Measurements from ENCODE around the gene PHKA2. TPM values are rescaled to one million over a fixed set of nuclear protein-coding genes. Genes with fewer than 3 reads are reported as not detected.

The PHKA2 gene
- total RNA-seq, 2 donors from 2014 or later = 29.3 to 55.8 TPM

- WGBS = 76% methylated on average over 14 of the region's 16 CpGs
- no peaks in the 10 kb centered on the region for H3K36me3 ChIP-seq
- H3K4me1 ChIP-seq (replicated peaks) = no peaks in the 10 kb centered on the region
- no peaks in the 10 kb centered on the region for H3K27me3 ChIP-seq (replicated peaks; ENCODE audit: insufficient read depth)
- intact Hi-C loops (cut with DNase I) = no loop called here
- peak overlapping the region in 1 of 2 donors; percentile 31 for H3K27ac ChIP-seq
- no peak for DNase-seq (ENCODE audit: low spot score)
- no peaks in the 10 kb centered on the region for H3K9me3 ChIP-seq
- TF ChIP-seq POLR2A (IDR thresholded peaks at IDR 0.05) (no peak), POLR2AphosphoS5 (IDR thresholded peaks at IDR 0.05) (no peak), CTCF (IDR thresholded peaks at IDR 0.05) (no peak)
- H3K4me3 ChIP-seq = no peak overlapping the region
These were observed 99.8 kb downstream of the PHKA2 start for GRCh38 chrX:18883961-18884765.

- DNase-seq (ENCODE audit: low spot score) = no peak
- Histone ChIP-seq H3K4me1 (replicated peaks) (no peaks in the 10 kb centered on the region), H3K36me3 (no peaks in the 10 kb centered on the region), H3K27ac (peak overlapping the region in 1 of 2 donors; percentile 31), H3K4me3 (no peak overlapping the region), H3K9me3 (no peaks in the 10 kb centered on the region), H3K27me3 (replicated peaks; ENCODE audit: insufficient read depth) (no peaks in the 10 kb centered on the region)
- TF ChIP-seq CTCF (IDR thresholded peaks at IDR 0.05) = no peak
- no peak for TF ChIP-seq POLR2AphosphoS5 (IDR thresholded peaks at IDR 0.05)
- TF ChIP-seq POLR2A (IDR thresholded peaks at IDR 0.05) = no peak
- 53% methylated on average over 9 of the region's 12 CpGs for WGBS
- intact Hi-C loops (cut with DNase I) = no loop called here
These were observed 100.5 kb downstream of the PHKA2 start for GRCh38 chrX:18883234-18883960.

- Histone ChIP-seq H3K4me3 (no peak overlapping the region), H3K4me1 (replicated peaks) (no peaks in the 10 kb centered on the region), H3K36me3 (no peaks in the 10 kb centered on the region), H3K27me3 (replicated peaks; ENCODE audit: insufficient read depth) (no peaks in the 10 kb centered on the region), H3K27ac (no peak overlapping the region), H3K9me3 (no peaks in the 10 kb centered on the region)
- WGBS = 95% methylated on average over 5 of the region's 9 CpGs
- no peak for TF ChIP-seq POLR2A (IDR thresholded peaks at IDR 0.05)
- TF ChIP-seq POLR2AphosphoS5 (IDR thresholded peaks at IDR 0.05) = no peak
- no peak for TF ChIP-seq CTCF (IDR thresholded peaks at IDR 0.05)
- intact Hi-C loops (cut with DNase I) = no loop called here
- no peak for DNase-seq (ENCODE audit: low spot score)
These were observed 104.8 kb downstream of the PHKA2 start for GRCh38 chrX:18879144-18879543.

- Histone ChIP-seq H3K4me1 (replicated peaks) (no peaks in the 10 kb centered on the region), H3K4me3 (no peak overlapping the region), H3K9me3 (no peaks in the 10 kb centered on the region), H3K27ac (no peak overlapping the region), H3K36me3 (no peaks in the 10 kb centered on the region), H3K27me3 (replicated peaks; ENCODE audit: insufficient read depth) (no peaks in the 10 kb centered on the region)
- 50% methylated on average over 3 of the region's 7 CpGs for WGBS
- intact Hi-C loops (cut with DNase I) = no loop called here
- no peak for TF ChIP-seq POLR2A (IDR thresholded peaks at IDR 0.05)
- TF ChIP-seq POLR2AphosphoS5 (IDR thresholded peaks at IDR 0.05) = no peak
- TF ChIP-seq CTCF (IDR thresholded peaks at IDR 0.05) = no peak
- DNase-seq (ENCODE audit: low spot score) = no peak
These were observed 106.4 kb downstream of the PHKA2 start for GRCh38 chrX:18877469-18877868.
